Heart left ventricle (tissue), 16 donors: ENCODE measurements around the gene SLC26A1. TPM values are rescaled to one million over a fixed set of nuclear protein-coding genes. Genes with fewer than 3 reads are reported as not detected.

Experiments used
- ATAC-seq, 4 donors: fragments of 200-7000 bp; cut with Tn5 transposase; one replicate each; pipeline ENCODE4 v1.9.1; 2020 to 2022; ENCODE audit warnings: moderate library complexity in 4 of 4, mild to moderate bottlenecking in 3 of 4, moderate number of reproducible peaks in 1 of 4
- DNase-seq, 5 donors: peaks; one replicate each; pipeline ENCODE4 v3.0.0-alpha.2; 2020
- H3K27ac ChIP-seq, 12 donors: fragments of 200-600 bp; sonication (generic) in 4 of 12; one replicate each; pipeline versions ENCODE4 v1.5.0 to v1.8.0; 2016 to 2022; ENCODE audit warnings: mild to moderate bottlenecking in 2 of 12
- H3K27me3 ChIP-seq, 9 donors: fragments of 200-600 bp; sonication (generic) in 2 of 9; one replicate each; pipeline versions ENCODE4 v1.5.1 to v1.8.0; 2016 to 2022; ENCODE audit warnings: mild to moderate bottlenecking in 3 of 9
- H3K36me3 ChIP-seq, 9 donors: fragments of 200-600 bp; sonication (generic) in 2 of 9; one replicate each; pipeline versions ENCODE4 v1.5.0 to v1.8.0; 2018 to 2022; ENCODE audit warnings: mild to moderate bottlenecking in 2 of 9
- H3K4me1 ChIP-seq, 12 donors: fragments of 200-600 bp; sonication (generic) in 4 of 12; one replicate each; pipeline versions ENCODE4 v1.5.0 to v1.8.0; 2016 to 2022; ENCODE audit warnings: mild to moderate bottlenecking in 3 of 12
- H3K4me3 ChIP-seq, 12 donors: fragments of 200-600 bp; sonication (generic) in 4 of 12; one replicate each; pipeline versions ENCODE4 v1.5.0 to v1.8.0; 2017 to 2022; ENCODE audit warnings: mild to moderate bottlenecking in 9 of 12, moderate library complexity in 4 of 12
- H3K9me3 ChIP-seq, 12 donors: fragments of 200-600 bp; sonication (generic) in 4 of 12; one replicate each; pipeline versions ENCODE4 v1.5.0 to v1.8.0; 2016 to 2022; ENCODE audit warnings: mild to moderate bottlenecking in 1 of 12
- POLR2A ChIP-seq, 2 donors: fragments of 450-650 bp; IDR thresholded peaks; one replicate each; pipeline ENCODE4 v1.6.1; 2017; ENCODE audit warnings: antibody characterized with exemption in 2 of 2, mild to moderate bottlenecking in 2 of 2, moderate library complexity in 2 of 2
- WGBS, 4 donors: extraction: QIAGEN DNeasy Blood & Tissue Kit in 2 of 4; methylation state at CpG; one replicate each; pipeline versions ENCODE4 v1.1.5 to v1.1.7; 2013 to 2018; 5-methylcytosine and 5-hydroxymethylcytosine counted together
- intact Hi-C, 10 donors: fragments of 100-400 bp; cut with DNase I; formaldehyde crosslinking; loops; one replicate each; pipeline versions ENCODE4 v1.11.1 to v1.14.2; 2022
- polyA plus RNA-seq, 2 donors: library from polyadenylated mRNA; stranded (reverse); fragments of 200-250 nt; gene quantifications; one replicate each; pipeline ENCODE4 v1.2.3, GENCODE V29; 2013
- total RNA-seq, 9 donors: library from RNA; depleted of rRNA in 2 of 9; stranded (reverse); fragments of >200 nt in 2 of 9; fragmentation: NEBNext Ultra II Directional in 3 of 9; extraction: Animal tissue kit (Norgen Biotek cat#: 25700) in 3 of 9; gene quantifications; one replicate each; pipeline versions ENCODE4 v1.1.0 to v1.2.4, GENCODE V29; 2016 to 2023
- TF ChIP-seq, protein P1 (sequence below), 12 donors: fragments of 200-600 bp; sonication (generic) in 4 of 12; IDR thresholded peaks; one replicate each; pipeline versions ENCODE4 v1.5.0 to v1.8.0; 2018 to 2022; ENCODE audit warnings: antibody characterized with exemption in 12 of 12, mild to moderate bottlenecking in 5 of 12
- donor health status: ischemic (EF 13 %, LVEDD 7.1; RV severe dilation, severe dysfunction).
- donor health status: healthy with polysubstance abuse.
- donor health status: DM: no; HTN: yes; CAD: no.
- donor health status: DM: no; HTN: no; CAD: no.
- donor health status: ischemic (EF 25% LVEDD 6.9; RV normal size, moderate dysfunction).
- donor health status: ischemic (EF 25% LVEDD 5.7; RV mildly dilated, moderate dysfunction).
- donor health status: healthy.
- donor health status: DM: yes; HTN: yes; CAD: no.
- donor health status: ischemic (EF 35%, LVEDD 5.7; RV mildly dilated, moderate dysfunction).
- donor health status: nonischemic (EF 11% LVEDD 7.7; RV severe dilation, severe dysfunction).
- donor health status: DM: yes; HTN: yes; CAD: no.
- donor health status: PGD.
- donor health status: ischemic (EF 29% LVEDD 5.4; RV normal size, mild dysfunction).
- donor health status: nonischemic (EF 23%, LVEDD 6.1; RV moderate dilation, normal function).

Gene SLC26A1
- total and polyA plus RNA-seq, 11 donors = 0.03 to 0.27 (median 0.25) TPM; not detected in 5

DNA sequence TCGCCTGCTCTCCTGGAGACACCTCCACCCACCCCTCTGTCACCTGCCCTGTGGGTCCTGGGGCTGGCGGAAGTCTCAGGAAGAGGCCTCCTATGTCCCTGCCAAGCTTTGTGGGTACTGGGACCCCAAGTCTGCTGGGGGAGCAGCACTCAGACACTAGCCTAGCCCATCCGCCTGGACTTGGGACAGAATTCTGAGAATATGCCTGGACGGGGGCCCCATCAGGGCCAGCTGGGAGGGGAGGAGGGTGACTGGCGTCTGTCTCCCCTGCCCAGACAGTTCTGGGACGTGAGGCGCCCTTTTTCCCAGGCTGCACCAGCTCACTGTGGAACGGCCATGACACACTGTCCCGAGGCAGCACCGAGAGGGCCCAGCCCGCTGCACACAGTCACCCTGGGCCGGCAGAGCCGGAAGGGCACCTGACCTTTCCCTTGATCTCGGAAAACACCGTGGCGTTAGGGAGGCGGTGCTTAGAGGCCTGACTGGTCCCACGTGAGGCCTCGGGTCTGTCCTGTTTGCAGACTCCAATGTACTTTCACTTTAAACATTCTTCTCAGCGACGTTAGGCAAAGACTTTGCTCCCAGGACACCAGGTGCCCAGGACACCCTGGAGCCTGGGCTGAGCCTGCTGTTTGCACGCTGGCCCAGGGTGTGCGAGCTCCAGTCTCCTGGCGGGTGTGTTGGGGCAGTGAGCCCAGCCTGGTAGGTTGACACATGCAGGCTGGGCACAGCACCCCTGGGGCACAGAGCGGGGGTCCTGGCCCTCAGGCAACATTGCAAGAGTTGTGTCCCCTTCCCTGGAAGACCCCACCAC lies 700 bp downstream of the SLC26A1 start:
- Histone ChIP-seq H3K4me3 (no peak overlapping the region), H3K4me1 (peaks cover 0 to 17% (median 6%) of the 10 kb centered on the region in 12 donors), H3K36me3 (peaks cover 0 to 19% (median 0%) of the 10 kb centered on the region in 9 donors), H3K9me3 (no peaks in the 10 kb centered on the region), H3K27ac (no peak overlapping the region), H3K27me3 (peaks cover 1 to 18% (median 8%) of the 10 kb centered on the region in 9 donors)
- ATAC-seq = peak in 2 of 4 donors; percentile 21 to 39
- DNase-seq = peak in 3 of 5 donors; percentile 23 to 44 (median 26)
- WGBS, 4 donors = 66 to 77% (median 74%) methylated on average over 16 to 25 of the region's 25 CpGs
- no peak for TF ChIP-seq POLR2A (IDR thresholded peaks at IDR 0.05)
- TF ChIP-seq, protein P1, sequence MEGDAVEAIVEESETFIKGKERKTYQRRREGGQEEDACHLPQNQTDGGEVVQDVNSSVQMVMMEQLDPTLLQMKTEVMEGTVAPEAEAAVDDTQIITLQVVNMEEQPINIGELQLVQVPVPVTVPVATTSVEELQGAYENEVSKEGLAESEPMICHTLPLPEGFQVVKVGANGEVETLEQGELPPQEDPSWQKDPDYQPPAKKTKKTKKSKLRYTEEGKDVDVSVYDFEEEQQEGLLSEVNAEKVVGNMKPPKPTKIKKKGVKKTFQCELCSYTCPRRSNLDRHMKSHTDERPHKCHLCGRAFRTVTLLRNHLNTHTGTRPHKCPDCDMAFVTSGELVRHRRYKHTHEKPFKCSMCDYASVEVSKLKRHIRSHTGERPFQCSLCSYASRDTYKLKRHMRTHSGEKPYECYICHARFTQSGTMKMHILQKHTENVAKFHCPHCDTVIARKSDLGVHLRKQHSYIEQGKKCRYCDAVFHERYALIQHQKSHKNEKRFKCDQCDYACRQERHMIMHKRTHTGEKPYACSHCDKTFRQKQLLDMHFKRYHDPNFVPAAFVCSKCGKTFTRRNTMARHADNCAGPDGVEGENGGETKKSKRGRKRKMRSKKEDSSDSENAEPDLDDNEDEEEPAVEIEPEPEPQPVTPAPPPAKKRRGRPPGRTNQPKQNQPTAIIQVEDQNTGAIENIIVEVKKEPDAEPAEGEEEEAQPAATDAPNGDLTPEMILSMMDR (IDR thresholded peaks at IDR 0.05) = no peak
- intact Hi-C loops = loop anchor here in 2 of 10 donors (10.0 kb wide), 2 partner anchors 238 to 248 kb away; no protein-coding TSS in a partner anchor

DNA sequence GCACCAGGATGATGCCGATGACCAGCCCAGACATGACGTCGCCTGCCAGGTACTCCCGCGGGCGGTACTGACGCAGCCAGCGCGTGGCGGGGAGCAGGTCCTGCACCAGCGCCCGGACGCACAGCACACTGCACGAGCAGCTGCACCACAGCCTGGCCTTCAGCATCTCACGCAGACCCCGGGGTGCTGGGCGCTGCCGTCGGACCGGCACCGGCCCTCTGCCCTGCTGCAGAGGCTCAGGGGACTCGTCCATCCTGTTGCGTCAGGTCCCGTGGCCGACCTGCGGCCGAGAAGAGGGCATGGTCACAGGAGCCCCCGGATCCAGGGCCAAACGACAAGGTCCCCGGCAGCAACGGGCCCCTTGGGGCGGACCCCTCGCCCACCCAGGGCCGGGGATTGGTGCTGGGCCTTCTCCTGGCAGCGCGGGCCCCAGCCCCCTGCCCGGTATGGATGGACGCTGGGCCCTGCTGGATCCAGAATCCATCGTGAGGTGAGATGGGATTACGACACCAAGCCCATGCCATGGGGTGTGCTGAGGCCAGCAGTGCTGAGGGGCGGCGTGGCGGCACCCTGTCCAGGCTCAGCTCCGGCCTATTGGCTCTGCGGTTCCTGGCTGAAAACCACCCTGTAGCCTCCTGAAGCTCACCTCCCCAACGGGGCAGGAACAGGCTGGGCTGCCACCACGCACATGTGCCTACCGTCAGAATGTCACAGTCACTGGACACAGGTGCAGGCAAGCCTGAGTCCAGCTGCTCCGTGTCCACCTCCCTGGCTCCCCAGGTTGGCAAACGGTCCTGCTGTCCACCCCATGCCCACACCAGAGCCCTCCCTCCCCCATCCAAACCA lies 1.5 kb downstream of the SLC26A1 start:
- Histone ChIP-seq H3K36me3 (peaks cover 0 to 19% (median 0%) of the 10 kb centered on the region in 9 donors), H3K4me1 (peaks cover 0 to 15% (median 8%) of the 10 kb centered on the region in 12 donors), H3K4me3 (no peak overlapping the region), H3K27ac (no peak overlapping the region), H3K9me3 (no peaks in the 10 kb centered on the region), H3K27me3 (peaks cover 0 to 10% (median 3%) of the 10 kb centered on the region in 9 donors)
- ATAC-seq (no peak), DNase-seq (peak in 3 of 5 donors; percentile 16 to 61 (median 21))
- TF ChIP-seq, protein P1 (IDR thresholded peaks at IDR 0.05) = no peak
- no peak for TF ChIP-seq POLR2A (IDR thresholded peaks at IDR 0.05)
- intact Hi-C loops = loop anchor here in 2 of 10 donors (10.0 kb wide), 2 partner anchors 237 to 247 kb away; no protein-coding TSS in a partner anchor
- 95 to 96% (median 96%) methylated on average over 29 to 50 of the region's 50 CpGs for WGBS, 4 donors

DNA sequence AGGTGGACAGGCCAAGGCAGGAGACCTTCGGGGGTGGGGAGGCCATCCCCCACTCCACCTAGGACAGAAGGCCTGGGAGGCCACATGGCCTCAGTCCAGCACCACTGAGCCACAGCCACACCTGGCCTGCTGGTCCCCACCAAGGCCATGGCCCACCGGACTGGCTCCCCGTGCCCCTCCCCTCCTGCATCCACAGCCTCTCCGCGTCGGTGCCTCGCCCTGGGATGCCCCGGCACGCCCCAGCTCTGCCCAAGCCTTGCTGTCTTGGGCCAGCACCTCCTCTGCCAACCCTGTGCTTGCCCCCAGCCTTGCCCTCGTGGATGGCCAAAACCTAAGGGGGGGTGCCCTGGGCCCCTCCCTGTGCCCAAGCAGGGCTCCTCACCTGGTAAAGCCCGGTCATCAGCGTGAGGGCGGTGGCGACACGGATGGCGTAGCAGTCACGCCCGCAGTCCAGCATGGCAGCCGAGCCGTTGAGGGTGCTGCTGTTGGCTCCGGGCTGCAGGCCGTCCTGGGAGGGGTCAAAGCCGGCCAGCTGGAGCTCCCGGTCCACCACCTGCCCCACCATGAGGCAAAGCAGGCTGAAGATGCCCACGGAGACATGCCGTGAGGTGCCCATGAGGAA lies 2.3 kb downstream of the SLC26A1 start:
- no peaks in the 10 kb centered on the region for H3K9me3 ChIP-seq
- intact Hi-C loops = loop anchor here in 2 of 10 donors (10.0 kb wide), 2 partner anchors 236 to 246 kb away; no protein-coding TSS in a partner anchor
- ATAC-seq (no peak), DNase-seq (peak in 3 of 5 donors; percentile 6 to 55 (median 19))
- TF ChIP-seq, protein P1 (IDR thresholded peaks at IDR 0.05) = no peak
- no peak for TF ChIP-seq POLR2A (IDR thresholded peaks at IDR 0.05)
- H3K27me3 ChIP-seq = peaks cover 0 to 2% (median 0%) of the 10 kb centered on the region in 9 donors
- peaks cover 0 to 22% (median 15%) of the 10 kb centered on the region in 12 donors for H3K4me1 ChIP-seq
- 91 to 96% (median 94%) methylated on average over 19 to 26 of the region's 26 CpGs for WGBS, 4 donors
- H3K27ac ChIP-seq = no peak overlapping the region
- no peak overlapping the region for H3K4me3 ChIP-seq
- H3K36me3 ChIP-seq = peaks cover 0 to 19% (median 0%) of the 10 kb centered on the region in 9 donors
